GM18867 (cell line): Measurements from ENCODE around the gene TLE4.

Source experiments
- ATAC-seq: cut with Tn5 transposase; IDR thresholded peaks from one replicate; pipeline ENCODE4 v1.9.1; 2021; ENCODE audit warnings: mild to moderate bottlenecking, moderate library complexity; ENCODE audit not compliant: unreplicated experiment

TLE4 gene

DNA sequence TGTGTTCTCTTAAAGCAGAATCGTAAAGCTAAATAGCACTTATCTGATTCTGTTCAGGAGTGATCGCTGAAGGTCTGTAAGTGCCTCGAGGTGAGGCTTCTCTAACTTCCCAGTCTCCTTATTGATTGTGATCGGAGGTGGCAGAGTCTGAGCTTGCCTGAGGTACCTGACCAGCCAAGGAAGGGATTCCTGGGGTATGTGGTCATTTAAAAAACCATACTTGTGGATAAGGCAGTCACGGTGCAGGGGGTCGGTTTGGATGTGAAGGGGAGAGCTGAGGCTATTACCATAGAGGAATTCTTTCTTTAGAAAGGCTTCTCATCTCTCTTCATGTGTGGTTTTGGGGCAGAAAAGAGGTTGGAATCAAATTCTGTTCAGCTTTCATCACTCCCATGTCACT lies 193.7 kb downstream of the TLE4 start:
- ATAC-seq = no peak

DNA sequence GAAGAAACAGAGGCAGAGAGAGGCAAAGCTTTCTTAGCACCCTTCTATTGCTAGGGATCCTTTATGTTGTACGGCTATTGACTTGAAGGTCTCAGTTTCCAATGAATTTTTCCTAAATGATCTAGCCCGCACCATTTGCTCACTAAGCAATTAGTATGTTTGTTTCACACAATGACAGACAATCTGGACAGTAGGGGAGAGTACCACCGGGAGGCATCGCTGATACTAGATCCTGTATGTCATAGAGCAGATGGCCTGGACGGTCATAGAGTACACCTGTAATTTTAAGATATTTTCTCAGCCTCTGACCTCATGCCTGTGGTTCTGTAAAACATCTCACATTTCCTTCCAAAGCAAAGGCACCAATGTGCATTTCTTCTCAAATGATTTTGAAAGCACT lies 194.3 kb downstream of the TLE4 start:
- no peak for ATAC-seq

DNA sequence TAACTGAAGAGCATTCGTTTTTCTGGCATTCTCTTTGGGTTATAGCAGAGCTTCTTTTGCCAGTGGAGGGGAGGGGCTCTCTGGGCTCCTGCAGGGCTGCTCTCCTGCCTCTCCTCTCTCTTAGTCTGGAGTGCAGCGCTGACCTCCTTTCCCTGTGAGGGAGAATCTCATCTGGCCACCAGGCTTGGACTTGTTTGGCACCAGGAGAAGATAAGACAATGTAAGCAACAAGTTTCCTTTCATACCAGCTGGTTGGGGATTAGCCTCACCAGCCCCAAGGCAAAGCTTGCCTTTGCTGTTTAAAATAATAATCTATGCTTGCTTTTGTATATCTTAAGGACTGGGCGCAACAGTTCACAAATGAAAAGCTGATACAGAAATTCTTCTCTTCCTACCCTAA lies 196.4 kb downstream of the TLE4 start:
- ATAC-seq = no peak

DNA sequence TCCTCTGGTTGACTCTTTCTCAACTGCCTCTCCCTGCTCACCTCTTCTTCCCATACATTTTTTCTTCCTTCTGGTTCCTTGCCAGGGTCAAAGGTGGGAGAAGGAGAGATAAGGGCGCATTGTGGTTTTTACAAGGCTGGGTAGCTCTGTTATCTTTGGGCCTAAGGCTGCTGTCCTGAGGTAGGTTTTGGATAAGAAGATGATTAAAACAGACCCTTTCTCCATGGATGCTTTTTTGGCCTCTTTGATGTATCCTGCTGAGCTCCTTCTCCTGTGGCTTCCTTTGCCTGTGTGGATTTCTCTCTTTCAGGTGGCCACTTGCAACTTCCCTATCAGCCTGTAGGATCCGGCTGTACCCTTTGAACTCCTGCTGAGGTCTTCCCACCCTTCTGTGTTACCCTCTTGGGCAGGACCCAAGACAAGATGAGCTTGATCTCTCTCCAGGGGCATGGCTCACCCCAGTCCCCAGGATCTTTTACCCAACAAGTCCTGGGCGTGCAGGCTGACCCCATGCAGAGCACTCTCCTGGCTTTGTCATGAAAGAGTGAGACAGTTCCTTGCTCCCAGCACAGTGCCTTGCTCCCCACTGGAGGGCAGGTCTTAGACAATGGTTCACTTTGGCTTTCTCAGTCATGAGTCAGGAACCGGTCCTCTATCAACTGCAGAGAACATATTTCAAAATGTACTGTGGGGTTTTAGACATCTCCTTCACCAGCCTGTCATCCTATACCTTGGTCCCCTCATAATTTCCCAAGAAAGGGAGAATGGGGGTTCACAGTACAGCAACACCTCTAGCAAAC lies 197.9 kb downstream of the TLE4 start:
- no peak for ATAC-seq

DNA sequence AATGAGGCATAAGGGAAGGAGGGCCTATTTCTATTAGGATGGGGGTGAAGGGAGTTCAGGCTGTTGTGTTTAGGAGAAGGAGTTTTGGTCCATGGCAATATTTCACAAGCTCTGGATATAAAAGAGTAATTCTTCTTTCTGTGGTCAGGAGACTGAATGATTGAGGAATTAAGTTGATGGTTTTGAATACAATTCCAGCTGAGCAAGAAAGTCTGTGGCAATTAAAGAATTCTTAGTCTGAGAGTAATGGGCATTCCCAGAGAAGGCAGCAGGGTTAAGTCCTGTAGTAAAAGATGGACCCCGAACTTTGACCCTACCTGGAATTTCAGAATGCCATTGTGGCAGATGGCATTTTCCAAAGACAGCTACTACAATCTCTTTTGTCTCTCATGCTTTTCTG lies 202.6 kb downstream of the TLE4 start:
- ATAC-seq = no peak
